H9 (cell line): ENCODE results near the gene MAP3K2. TPM values are rescaled to one million over a fixed set of nuclear protein-coding genes. Genes with fewer than 3 reads are reported as not detected.

Experiments
- DNase-seq: peaks from one replicate; pipeline ENCODE4 v3.0.0-alpha.2; 2017
- H2AFZ ChIP-seq: one replicate; pipeline ENCODE4 v1.6.1; 2013; ENCODE audit warnings: mild to moderate bottlenecking, low read length, control low read depth, moderate library complexity
- H2AK5ac ChIP-seq: 2 replicates; pipeline ENCODE4 v1.6.1; 2013; ENCODE audit warnings: low read length, control low read depth, mixed read lengths; ENCODE audit not compliant: insufficient read length
- H2BK120ac ChIP-seq: one replicate; pipeline ENCODE4 v1.6.1; 2013; ENCODE audit warnings: low read depth, mild to moderate bottlenecking, low read length, control low read depth, inconsistent platforms; ENCODE audit not compliant: poor library complexity, severe bottlenecking
- H2BK12ac ChIP-seq: 2 replicates; pipeline ENCODE4 v1.6.1; 2013; ENCODE audit warnings: low read length, control low read depth, mixed read lengths, low read depth; ENCODE audit not compliant: insufficient read length
- H2BK15ac ChIP-seq: 2 replicates; pipeline ENCODE4 v1.6.1; 2013; ENCODE audit warnings: low read depth, low read length, control low read depth
- H2BK20ac ChIP-seq: one replicate; pipeline ENCODE4 v1.6.1; 2013; ENCODE audit warnings: low read depth, mild to moderate bottlenecking, low read length, control low read depth, inconsistent platforms; ENCODE audit not compliant: poor library complexity, severe bottlenecking
- H2BK5ac ChIP-seq: 2 replicates; pipeline ENCODE4 v1.6.1; 2013; ENCODE audit warnings: low read length, control low read depth, mixed read lengths; ENCODE audit not compliant: insufficient read length
- H3K14ac ChIP-seq: 2 replicates; pipeline ENCODE4 v1.6.1; 2013; ENCODE audit warnings: low read length, control low read depth; ENCODE audit not compliant: insufficient read depth
- H3K18ac ChIP-seq: 2 replicates; pipeline ENCODE4 v1.6.1; 2013; ENCODE audit warnings: low read depth, mild to moderate bottlenecking, mixed read lengths, low read length, control low read depth; ENCODE audit not compliant: insufficient read length
- H3K23ac ChIP-seq: 2 replicates; pipeline ENCODE4 v1.6.1; 2013; ENCODE audit warnings: low read length, control low read depth, mixed read lengths, low read depth; ENCODE audit not compliant: insufficient read length
- H3K23me2 ChIP-seq: 2 replicates; pipeline ENCODE4 v1.6.1; 2013; ENCODE audit warnings: low read depth, mild to moderate bottlenecking, mixed read lengths, low read length, control low read depth; ENCODE audit not compliant: insufficient read length, poor library complexity, severe bottlenecking
- H3K27ac ChIP-seq: 2 replicates; pipeline ENCODE4 v1.5.1; 2013; ENCODE audit warnings: low read length, control low read depth, mixed read lengths, low read depth; ENCODE audit not compliant: insufficient read length
- H3K27me3 ChIP-seq: 2 replicates; pipeline ENCODE4 v1.6.1; 2013; ENCODE audit warnings: low read length, control low read depth, inconsistent platforms; ENCODE audit not compliant: insufficient read depth
- H3K4ac ChIP-seq: 2 replicates; pipeline ENCODE4 v1.6.1; 2013; ENCODE audit warnings: low read depth, mild to moderate bottlenecking, control low read depth, inconsistent platforms, low read length, moderate library complexity
- H3K4me1 ChIP-seq: 2 replicates; pipeline ENCODE4 v1.6.1; 2013; ENCODE audit warnings: low read length, control low read depth, inconsistent platforms; ENCODE audit not compliant: insufficient read depth
- H3K4me2 ChIP-seq: 2 replicates; pipeline ENCODE4 v1.6.1; 2013; ENCODE audit warnings: low read length, control low read depth, mixed read lengths; ENCODE audit not compliant: insufficient read length, insufficient read depth
- H3K56ac ChIP-seq: 2 replicates; pipeline ENCODE4 v1.6.1; 2013; ENCODE audit warnings: low read depth, mild to moderate bottlenecking, mixed read lengths, low read length, control low read depth; ENCODE audit not compliant: insufficient read length
- H3K79me1 ChIP-seq: 2 replicates; pipeline ENCODE4 v1.6.1; 2013; ENCODE audit warnings: low read depth, mild to moderate bottlenecking, moderate library complexity, low read length, control low read depth, inconsistent platforms; ENCODE audit not compliant: insufficient read depth, poor library complexity, severe bottlenecking
- H3K79me2 ChIP-seq: 2 replicates; pipeline ENCODE4 v1.6.1; 2013; ENCODE audit warnings: low read length, control low read depth, inconsistent platforms; ENCODE audit not compliant: insufficient read depth
- H3K9ac ChIP-seq: 2 replicates; pipeline ENCODE4 v1.6.1; 2013; ENCODE audit warnings: low read length, control low read depth, mixed read lengths; ENCODE audit not compliant: insufficient read length; ENCODE audit errors: extremely low read depth
- H3K9me3 ChIP-seq: one replicate; pipeline ENCODE4 v1.6.1; 2013; ENCODE audit warnings: low read depth, low read length, inconsistent platforms; ENCODE audit not compliant: control insufficient read depth
- H3T11ph ChIP-seq: one replicate; pipeline ENCODE4 v1.6.1; 2013; ENCODE audit warnings: mild to moderate bottlenecking, low read length, control low read depth, inconsistent platforms
- H4K20me1 ChIP-seq: one replicate; pipeline ENCODE4 v1.6.1; 2013; ENCODE audit not compliant: control insufficient read depth, insufficient read length, insufficient read depth
- H4K5ac ChIP-seq: 2 replicates; pipeline ENCODE4 v1.6.1; 2013; ENCODE audit warnings: low read depth, mild to moderate bottlenecking, mixed read lengths, low read length, control low read depth; ENCODE audit not compliant: insufficient read length
- H4K8ac ChIP-seq: replicated peaks from 2 replicates; pipeline ENCODE4 v1.6.1; 2013; ENCODE audit warnings: low read length, control low read depth, mixed read lengths, low read depth; ENCODE audit not compliant: insufficient read length
- H4K91ac ChIP-seq: 2 replicates; pipeline ENCODE4 v1.6.1; 2013; ENCODE audit warnings: low read depth, mild to moderate bottlenecking, moderate library complexity, mixed read lengths, low read length, control low read depth; ENCODE audit not compliant: insufficient read length
- H3K27ac Mint-ChIP-seq, 3 experiments: 2 replicates in 2 of 3; 3 replicates in 1 of 3; pipeline ENCODE4 v1.8.0; 2020 to 2021; ENCODE audit warnings: mixed read lengths in 3 of 3, mild to moderate bottlenecking in 1 of 3, moderate library complexity in 1 of 3
- H3K27me3 Mint-ChIP-seq: 2 replicates; pipeline ENCODE4 v1.8.0; 2021; ENCODE audit warnings: low read depth, mild to moderate bottlenecking, moderate library complexity, mixed read lengths
- H3K36me3 Mint-ChIP-seq, 3 experiments: 2 replicates in 2 of 3; 3 replicates in 1 of 3; pipeline ENCODE4 v1.8.0; 2020 to 2021; ENCODE audit warnings: low read depth in 3 of 3, mixed read lengths in 3 of 3; ENCODE audit not compliant: insufficient read depth in 1 of 3
- H3K4me1 Mint-ChIP-seq, 2 experiments: 2 replicates each; pipeline ENCODE4 v1.8.0; 2020; ENCODE audit warnings: mixed read lengths in 2 of 2
- H3K4me3 Mint-ChIP-seq, 2 experiments: 2 replicates in 1 of 2; 3 replicates in 1 of 2; pipeline ENCODE4 v1.8.0; 2020 to 2021; ENCODE audit warnings: mild to moderate bottlenecking in 2 of 2, mixed read lengths in 2 of 2, moderate library complexity in 1 of 2
- H3K9me3 Mint-ChIP-seq, 2 experiments: 2 replicates in 1 of 2; 3 replicates in 1 of 2; pipeline ENCODE4 v1.8.0; 2020; ENCODE audit warnings: mild to moderate bottlenecking in 2 of 2, mixed read lengths in 2 of 2, moderate library complexity in 1 of 2
- WGBS: extraction: QIAGEN DNeasy Blood & Tissue Kit; methylation state at CpG from one replicate; pipeline ENCODE4 v1.1.7; 2013; ENCODE audit warnings: missing lambda C conversion rate, low lambda C conversion rate, mixed read lengths; ENCODE audit not compliant: insufficient read length; ENCODE audit errors: extremely low coverage; 5-methylcytosine and 5-hydroxymethylcytosine counted together
- total RNA-seq: library from RNA; stranded (reverse); gene quantifications from 2 replicates; pipeline ENCODE4 v1.2.1, GENCODE V29; 2021
- TF ChIP-seq, protein P1 (sequence below): fragments of 200-600 bp; sonication (generic); conservative IDR thresholded peaks from 3 replicates; pipeline ENCODE4 v1.8.0; 2021; ENCODE audit warnings: antibody characterized with exemption, mild to moderate bottlenecking

Gene MAP3K2
- total RNA-seq, 1 experiment from 2014 or later: 25.8 TPM

DNA sequence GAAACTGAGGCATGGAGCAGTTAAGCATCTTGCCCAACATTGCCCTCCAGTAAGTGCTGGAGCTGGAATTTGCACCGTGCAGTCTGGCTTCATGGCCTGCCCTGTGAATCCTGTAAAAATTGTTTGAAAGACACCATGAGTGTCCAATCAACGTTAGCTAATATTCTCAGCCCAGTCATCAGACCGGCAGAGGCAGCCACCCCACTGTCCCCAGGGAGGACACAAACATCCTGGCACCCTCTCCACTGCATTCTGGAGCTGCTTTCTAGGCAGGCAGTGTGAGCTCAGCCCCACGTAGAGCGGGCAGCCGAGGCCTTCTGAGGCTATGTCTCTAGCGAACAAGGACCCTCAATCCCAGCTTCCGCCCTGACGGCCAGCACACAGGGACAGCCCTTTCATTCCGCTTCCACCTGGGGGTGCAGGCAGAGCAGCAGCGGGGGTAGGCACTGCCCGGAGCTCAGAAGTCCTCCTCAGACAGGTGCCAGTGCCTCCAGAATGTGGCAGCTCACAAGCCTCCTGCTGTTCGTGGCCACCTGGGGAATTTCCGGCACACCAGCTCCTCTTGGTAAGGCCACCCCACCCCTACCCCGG, 31.8 kb upstream of the MAP3K2 start:
- Mint-ChIP-seq H3K9me3 (no peaks in the 10 kb centered on the region), H3K4me1 (peaks cover 14 to 15% of the 10 kb centered on the region in 2 experiments), H3K4me3 (no peak overlapping the region), H3K27ac (no peak overlapping the region), H3K27me3 (peaks cover 88% of the 10 kb centered on the region), H3K36me3 (no peaks in the 10 kb centered on the region)
- no peak for DNase-seq
- Histone ChIP-seq H2BK15ac (no peak overlapping the region), H4K20me1 (no peaks in the 10 kb centered on the region), H3K79me1 (no peaks in the 10 kb centered on the region), H3K56ac (no peak overlapping the region), H3K9ac (no peak overlapping the region), H2BK12ac (no peak overlapping the region), H3T11ph (no peak overlapping the region), H2BK5ac (no peak overlapping the region), H3K4me1 (no peaks in the 10 kb centered on the region), H3K14ac (no peak overlapping the region), H3K27ac (no peak overlapping the region), H2BK20ac (no peak overlapping the region), H3K4me2 (no peak overlapping the region), H3K27me3 (peaks cover 6% of the 10 kb centered on the region; the same call in 1 of the 2 replicates), H4K5ac (no peak overlapping the region), H3K9me3 (no peaks in the 10 kb centered on the region), H4K8ac (no peak overlapping the region), H4K91ac (no peak overlapping the region), H3K79me2 (no peaks in the 10 kb centered on the region), H3K4ac (no peak overlapping the region), H3K23me2 (peaks cover 16% of the 10 kb centered on the region), H2AK5ac (no peak overlapping the region), H2BK120ac (no peak overlapping the region), H2AFZ (no peak overlapping the region), H3K18ac (no peak overlapping the region), H3K23ac (no peak overlapping the region)
- TF ChIP-seq, protein P1, sequence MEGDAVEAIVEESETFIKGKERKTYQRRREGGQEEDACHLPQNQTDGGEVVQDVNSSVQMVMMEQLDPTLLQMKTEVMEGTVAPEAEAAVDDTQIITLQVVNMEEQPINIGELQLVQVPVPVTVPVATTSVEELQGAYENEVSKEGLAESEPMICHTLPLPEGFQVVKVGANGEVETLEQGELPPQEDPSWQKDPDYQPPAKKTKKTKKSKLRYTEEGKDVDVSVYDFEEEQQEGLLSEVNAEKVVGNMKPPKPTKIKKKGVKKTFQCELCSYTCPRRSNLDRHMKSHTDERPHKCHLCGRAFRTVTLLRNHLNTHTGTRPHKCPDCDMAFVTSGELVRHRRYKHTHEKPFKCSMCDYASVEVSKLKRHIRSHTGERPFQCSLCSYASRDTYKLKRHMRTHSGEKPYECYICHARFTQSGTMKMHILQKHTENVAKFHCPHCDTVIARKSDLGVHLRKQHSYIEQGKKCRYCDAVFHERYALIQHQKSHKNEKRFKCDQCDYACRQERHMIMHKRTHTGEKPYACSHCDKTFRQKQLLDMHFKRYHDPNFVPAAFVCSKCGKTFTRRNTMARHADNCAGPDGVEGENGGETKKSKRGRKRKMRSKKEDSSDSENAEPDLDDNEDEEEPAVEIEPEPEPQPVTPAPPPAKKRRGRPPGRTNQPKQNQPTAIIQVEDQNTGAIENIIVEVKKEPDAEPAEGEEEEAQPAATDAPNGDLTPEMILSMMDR: no peak
- WGBS: no CpG with 5 or more reads among the region's 15 CpGs
